ENCODE data around the gene APOBR. TPM values are rescaled to one million over a fixed set of nuclear protein-coding genes. Genes with fewer than 3 reads are reported as not detected.

The APOBR gene
- total and polyA plus RNA-seq, 2 of the 13 experiments (the other 11 are each of a cell fraction or from before 2014, with no cell fraction given) = 0.03 TPM; not detected in 1

DNA sequence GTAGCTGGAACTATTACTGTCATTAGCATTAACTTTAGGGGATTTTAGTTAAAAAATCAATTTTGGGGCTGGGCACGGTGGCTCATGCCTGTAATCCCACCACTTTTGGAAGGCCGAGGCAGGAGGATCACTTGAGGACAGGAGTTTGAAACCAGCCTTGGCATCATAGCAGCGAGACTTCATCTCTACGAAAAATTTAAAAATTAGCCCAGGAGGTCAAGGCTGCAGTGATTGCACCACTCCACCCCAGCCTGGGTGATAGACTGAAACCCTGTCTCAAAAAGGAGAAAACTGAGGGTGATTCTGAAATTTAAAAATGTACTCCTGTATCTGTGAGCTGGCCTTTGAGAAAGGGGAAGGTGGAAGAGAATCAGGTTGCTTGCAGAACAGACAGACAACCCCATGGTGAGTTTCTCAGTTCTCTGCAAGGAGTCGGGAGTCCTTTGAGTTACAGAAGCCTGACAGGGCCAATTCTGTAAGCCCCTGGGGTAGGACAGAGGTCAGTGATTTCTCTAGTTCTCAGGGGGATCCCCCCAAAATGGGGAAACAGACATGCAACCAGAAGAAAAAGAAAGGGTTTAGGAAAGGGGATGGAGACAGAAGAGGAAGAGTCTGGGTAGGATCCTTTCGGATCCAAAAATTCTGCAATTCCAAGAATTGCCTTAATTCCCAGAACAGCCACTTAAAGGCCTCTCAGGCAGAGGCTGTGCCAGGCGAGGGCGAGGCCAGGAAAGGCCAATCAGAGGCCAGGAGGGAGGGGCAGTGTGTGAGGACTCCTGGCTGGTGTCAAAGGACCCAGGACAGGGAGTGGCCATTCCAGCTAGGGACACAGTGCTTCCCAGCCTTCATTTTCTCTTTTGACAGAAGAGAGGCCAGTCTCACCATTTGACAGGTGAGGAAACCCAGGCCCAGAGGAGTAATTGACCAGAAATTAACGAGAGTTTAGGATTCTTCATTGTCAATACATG lies 37.6 kb downstream of the APOBR start (continued):
- TF ChIP-seq, protein P1, sequence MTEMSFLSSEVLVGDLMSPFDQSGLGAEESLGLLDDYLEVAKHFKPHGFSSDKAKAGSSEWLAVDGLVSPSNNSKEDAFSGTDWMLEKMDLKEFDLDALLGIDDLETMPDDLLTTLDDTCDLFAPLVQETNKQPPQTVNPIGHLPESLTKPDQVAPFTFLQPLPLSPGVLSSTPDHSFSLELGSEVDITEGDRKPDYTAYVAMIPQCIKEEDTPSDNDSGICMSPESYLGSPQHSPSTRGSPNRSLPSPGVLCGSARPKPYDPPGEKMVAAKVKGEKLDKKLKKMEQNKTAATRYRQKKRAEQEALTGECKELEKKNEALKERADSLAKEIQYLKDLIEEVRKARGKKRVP (CRISPR knock-in tag; IDR thresholded peaks at IDR 0.05) = no peak
- TF ChIP-seq TBP (CRISPR knock-in tag; IDR thresholded peaks at IDR 0.05) (no peak), MAZ (IDR thresholded peaks at IDR 0.05; ENCODE audit: borderline replicate concordance, low read depth, low read length) (peak; percentile 58; the same call in 1 of the 2 replicates), MAZ (CRISPR knock-in tag; IDR thresholded peaks at IDR 0.05; ENCODE audit: low read depth) (0 out of 2 replicates have a peak, but pooled peaks have one; percentile 34), ZNF629 (CRISPR knock-in tag; conservative IDR thresholded peaks at IDR 0.05) (no peak), GZF1 (CRISPR knock-in tag; IDR thresholded peaks at IDR 0.05) (no peak), ZNF225 (CRISPR knock-in tag; IDR thresholded peaks at IDR 0.05) (no peak), NFIB (CRISPR knock-in tag; IDR thresholded peaks at IDR 0.05; ENCODE audit: borderline replicate concordance) (no peak), KAT8 (CRISPR knock-in tag; IDR thresholded peaks at IDR 0.05) (0 out of 2 replicates have a peak, but pooled peaks have one; percentile 21), ZNF605 (CRISPR knock-in tag; IDR thresholded peaks at IDR 0.05) (no peak), ZNF251 (CRISPR knock-in tag; IDR thresholded peaks at IDR 0.05) (no peak), KLF16 (CRISPR knock-in tag; IDR thresholded peaks at IDR 0.05) (0 out of 4 replicates have a peak, but pooled peaks of 1 of the 2 experiments have one; percentile 44), KDM5B (CRISPR knock-in tag; IDR thresholded peaks at IDR 0.05; ENCODE audit: borderline replicate concordance) (peak; percentile 26; the same call in 1 of the 2 replicates), CBFB (CRISPR knock-in tag; IDR thresholded peaks at IDR 0.05) (no peak), NCOA2 (CRISPR knock-in tag; IDR thresholded peaks at IDR 0.05) (no peak), CENPX (CRISPR knock-in tag; IDR thresholded peaks at IDR 0.05) (no peak)
- TF ChIP-seq, protein P2, sequence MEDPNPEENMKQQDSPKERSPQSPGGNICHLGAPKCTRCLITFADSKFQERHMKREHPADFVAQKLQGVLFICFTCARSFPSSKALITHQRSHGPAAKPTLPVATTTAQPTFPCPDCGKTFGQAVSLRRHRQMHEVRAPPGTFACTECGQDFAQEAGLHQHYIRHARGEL (CRISPR knock-in tag; IDR thresholded peaks at IDR 0.05) = no peak
- TF ChIP-seq, protein P3, sequence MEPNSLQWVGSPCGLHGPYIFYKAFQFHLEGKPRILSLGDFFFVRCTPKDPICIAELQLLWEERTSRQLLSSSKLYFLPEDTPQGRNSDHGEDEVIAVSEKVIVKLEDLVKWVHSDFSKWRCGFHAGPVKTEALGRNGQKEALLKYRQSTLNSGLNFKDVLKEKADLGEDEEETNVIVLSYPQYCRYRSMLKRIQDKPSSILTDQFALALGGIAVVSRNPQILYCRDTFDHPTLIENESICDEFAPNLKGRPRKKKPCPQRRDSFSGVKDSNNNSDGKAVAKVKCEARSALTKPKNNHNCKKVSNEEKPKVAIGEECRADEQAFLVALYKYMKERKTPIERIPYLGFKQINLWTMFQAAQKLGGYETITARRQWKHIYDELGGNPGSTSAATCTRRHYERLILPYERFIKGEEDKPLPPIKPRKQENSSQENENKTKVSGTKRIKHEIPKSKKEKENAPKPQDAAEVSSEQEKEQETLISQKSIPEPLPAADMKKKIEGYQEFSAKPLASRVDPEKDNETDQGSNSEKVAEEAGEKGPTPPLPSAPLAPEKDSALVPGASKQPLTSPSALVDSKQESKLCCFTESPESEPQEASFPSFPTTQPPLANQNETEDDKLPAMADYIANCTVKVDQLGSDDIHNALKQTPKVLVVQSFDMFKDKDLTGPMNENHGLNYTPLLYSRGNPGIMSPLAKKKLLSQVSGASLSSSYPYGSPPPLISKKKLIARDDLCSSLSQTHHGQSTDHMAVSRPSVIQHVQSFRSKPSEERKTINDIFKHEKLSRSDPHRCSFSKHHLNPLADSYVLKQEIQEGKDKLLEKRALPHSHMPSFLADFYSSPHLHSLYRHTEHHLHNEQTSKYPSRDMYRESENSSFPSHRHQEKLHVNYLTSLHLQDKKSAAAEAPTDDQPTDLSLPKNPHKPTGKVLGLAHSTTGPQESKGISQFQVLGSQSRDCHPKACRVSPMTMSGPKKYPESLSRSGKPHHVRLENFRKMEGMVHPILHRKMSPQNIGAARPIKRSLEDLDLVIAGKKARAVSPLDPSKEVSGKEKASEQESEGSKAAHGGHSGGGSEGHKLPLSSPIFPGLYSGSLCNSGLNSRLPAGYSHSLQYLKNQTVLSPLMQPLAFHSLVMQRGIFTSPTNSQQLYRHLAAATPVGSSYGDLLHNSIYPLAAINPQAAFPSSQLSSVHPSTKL (CRISPR knock-in tag; IDR thresholded peaks at IDR 0.05) = peak; percentile 49; the same call in 1 of the 2 replicates
- TF ChIP-seq, protein P4, sequence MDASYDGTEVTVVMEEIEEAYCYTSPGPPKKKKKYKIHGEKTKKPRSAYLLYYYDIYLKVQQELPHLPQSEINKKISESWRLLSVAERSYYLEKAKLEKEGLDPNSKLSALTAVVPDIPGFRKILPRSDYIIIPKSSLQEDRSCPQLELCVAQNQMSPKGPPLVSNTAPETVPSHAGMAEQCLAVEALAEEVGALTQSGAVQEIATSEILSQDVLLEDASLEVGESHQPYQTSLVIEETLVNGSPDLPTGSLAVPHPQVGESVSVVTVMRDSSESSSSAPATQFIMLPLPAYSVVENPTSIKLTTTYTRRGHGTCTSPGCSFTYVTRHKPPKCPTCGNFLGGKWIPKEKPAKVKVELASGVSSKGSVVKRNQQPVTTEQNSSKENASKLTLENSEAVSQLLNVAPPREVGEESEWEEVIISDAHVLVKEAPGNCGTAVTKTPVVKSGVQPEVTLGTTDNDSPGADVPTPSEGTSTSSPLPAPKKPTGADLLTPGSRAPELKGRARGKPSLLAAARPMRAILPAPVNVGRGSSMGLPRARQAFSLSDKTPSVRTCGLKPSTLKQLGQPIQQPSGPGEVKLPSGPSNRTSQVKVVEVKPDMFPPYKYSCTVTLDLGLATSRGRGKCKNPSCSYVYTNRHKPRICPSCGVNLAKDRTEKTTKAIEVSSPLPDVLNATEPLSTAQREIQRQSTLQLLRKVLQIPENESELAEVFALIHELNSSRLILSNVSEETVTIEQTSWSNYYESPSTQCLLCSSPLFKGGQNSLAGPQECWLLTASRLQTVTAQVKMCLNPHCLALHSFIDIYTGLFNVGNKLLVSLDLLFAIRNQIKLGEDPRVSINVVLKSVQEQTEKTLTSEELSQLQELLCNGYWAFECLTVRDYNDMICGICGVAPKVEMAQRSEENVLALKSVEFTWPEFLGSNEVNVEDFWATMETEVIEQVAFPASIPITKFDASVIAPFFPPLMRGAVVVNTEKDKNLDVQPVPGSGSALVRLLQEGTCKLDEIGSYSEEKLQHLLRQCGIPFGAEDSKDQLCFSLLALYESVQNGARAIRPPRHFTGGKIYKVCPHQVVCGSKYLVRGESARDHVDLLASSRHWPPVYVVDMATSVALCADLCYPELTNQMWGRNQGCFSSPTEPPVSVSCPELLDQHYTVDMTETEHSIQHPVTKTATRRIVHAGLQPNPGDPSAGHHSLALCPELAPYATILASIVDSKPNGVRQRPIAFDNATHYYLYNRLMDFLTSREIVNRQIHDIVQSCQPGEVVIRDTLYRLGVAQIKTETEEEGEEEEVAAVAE (CRISPR knock-in tag; IDR thresholded peaks at IDR 0.05; ENCODE audit: borderline replicate concordance) = no peak

Measured in HepG2 (cell line).